Caco-2 (cell line): ENCODE results near the gene CNTNAP4. TPM values are rescaled to one million over a fixed set of nuclear protein-coding genes. Genes with fewer than 3 reads are reported as not detected.

Source experiments
- BruUV-seq: library from RNA; stranded (reverse); fragments of 400-500 nt; replicated peaks from 2 replicates; lab custom pipeline; 2021; lab: Mats Ljungman, UMichigan
- CTCF ChIA-PET: fragments of 300-600 bp; sonication (Branson Sonifier 250); formaldehyde crosslinking; loops from one replicate; lab custom pipeline; 2022; ENCODE audit warnings: antibody characterized with exemption; lab: Charles Lee
- POLR2A ChIA-PET: fragments of 300-600 bp; sonication (Branson Sonifier 250); formaldehyde crosslinking; loops from one replicate; lab custom pipeline; 2022; ENCODE audit warnings: antibody characterized with exemption; lab: Charles Lee
- DNase-seq, 2 experiments: peaks; one replicate each; pipeline versions ENCODE4 v3.0.0 to v3.0.0-alpha.2; 2020 to 2022
- H3K27me3 ChIP-seq: replicated peaks from 2 replicates; pipeline ENCODE4 v1.6.0; 2011; ENCODE audit warnings: low read length; ENCODE audit not compliant: control insufficient read depth, insufficient read depth
- H3K36me3 ChIP-seq: 2 replicates; pipeline ENCODE4 v1.5.1; 2011; ENCODE audit warnings: low read length; ENCODE audit not compliant: control insufficient read depth, insufficient read depth
- H3K4me1 ChIP-seq: fragments of 250-450 bp; sonication (Bioruptor Pico); 2 replicates; pipeline ENCODE4 v1.5.1; 2020; ENCODE audit warnings: mild to moderate bottlenecking
- H3K4me3 ChIP-seq: 2 replicates; pipeline ENCODE4 v1.5.1; 2011; ENCODE audit warnings: low read depth, mild to moderate bottlenecking, control low read depth, low read length
- H3K9me3 ChIP-seq: fragments of 250-450 bp; sonication (Bioruptor Pico); 2 replicates; pipeline ENCODE4 v1.5.1; 2020; ENCODE audit warnings: mild to moderate bottlenecking, moderate library complexity
- H3K27ac Mint-ChIP-seq: one replicate; pipeline ENCODE4 v1.8.0; 2022; ENCODE audit warnings: mixed read lengths; ENCODE audit not compliant: unreplicated experiment
- H3K27me3 Mint-ChIP-seq: one replicate; pipeline ENCODE4 v1.8.0; 2022; ENCODE audit warnings: mixed read lengths; ENCODE audit not compliant: insufficient read depth, unreplicated experiment
- H3K36me3 Mint-ChIP-seq: one replicate; pipeline ENCODE4 v1.8.0; 2022; ENCODE audit warnings: mild to moderate bottlenecking, mixed read lengths; ENCODE audit not compliant: insufficient read depth, unreplicated experiment
- H3K4me1 Mint-ChIP-seq: one replicate; pipeline ENCODE4 v1.8.0; 2022; ENCODE audit warnings: low read depth, mixed read lengths; ENCODE audit not compliant: unreplicated experiment
- H3K4me3 Mint-ChIP-seq: one replicate; pipeline ENCODE4 v1.8.0; 2022; ENCODE audit warnings: mild to moderate bottlenecking, moderate library complexity, mixed read lengths; ENCODE audit not compliant: unreplicated experiment
- H3K9me3 Mint-ChIP-seq: one replicate; pipeline ENCODE4 v1.8.0; 2022; ENCODE audit warnings: mixed read lengths; ENCODE audit not compliant: unreplicated experiment
- intact Hi-C: fragments of 100-400 bp; cut with micrococcal nuclease; formaldehyde crosslinking; loops from one replicate; pipeline ENCODE4 v1.10.0; 2022; ENCODE audit not compliant: unreplicated experiment
- total RNA-seq: library from RNA; stranded (reverse); gene quantifications from 2 replicates; pipeline ENCODE4 v1.2.3, GENCODE V29; 2022
- TF ChIP-seq, protein P1 (sequence below), 2 experiments: fragments of 200-600 bp in 1 of 2; IDR thresholded peaks; 1 replicate in 1 of 2; 2 replicates in 1 of 2; pipeline versions ENCODE4 v1.5.1 to v1.8.0; 2011 to 2022; ENCODE audit warnings: antibody characterized with exemption in 1 of 2, control low read depth in 1 of 2, inconsistent platforms in 1 of 2, low read depth in 1 of 2, low read length in 1 of 2, mild to moderate bottlenecking in 1 of 2, moderate library complexity in 1 of 2; ENCODE audit not compliant: insufficient read depth in 1 of 2, severe bottlenecking in 1 of 2, unreplicated experiment in 1 of 2

Gene CNTNAP4
- total RNA-seq, 1 experiment from 2014 or later: not detected

GRCh38 chr16:76241755-76242154 lies 35.4 kb upstream of the CNTNAP4 start:
- Histone ChIP-seq H3K27me3 (no peaks in the 10 kb centered on the region), H3K4me1 (no peaks in the 10 kb centered on the region), H3K36me3 (no peaks in the 10 kb centered on the region), H3K9me3 (no peaks in the 10 kb centered on the region), H3K4me3 (no peak overlapping the region)
- DNase-seq: no peak
- no peaks in the 10 kb centered on the region for H3K36me3 Mint-ChIP-seq
- POLR2A ChIA-PET: no interaction called here
- H3K27ac Mint-ChIP-seq: no peak overlapping the region
- no peaks in the 10 kb centered on the region for H3K4me1 Mint-ChIP-seq
- no peaks in the 10 kb centered on the region for H3K27me3 Mint-ChIP-seq
- no TSS peak for BruUV-seq
- intact Hi-C loops: no loop called here
- H3K4me3 Mint-ChIP-seq: no peak overlapping the region
- H3K9me3 Mint-ChIP-seq: no peaks in the 10 kb centered on the region
- TF ChIP-seq, protein P1, sequence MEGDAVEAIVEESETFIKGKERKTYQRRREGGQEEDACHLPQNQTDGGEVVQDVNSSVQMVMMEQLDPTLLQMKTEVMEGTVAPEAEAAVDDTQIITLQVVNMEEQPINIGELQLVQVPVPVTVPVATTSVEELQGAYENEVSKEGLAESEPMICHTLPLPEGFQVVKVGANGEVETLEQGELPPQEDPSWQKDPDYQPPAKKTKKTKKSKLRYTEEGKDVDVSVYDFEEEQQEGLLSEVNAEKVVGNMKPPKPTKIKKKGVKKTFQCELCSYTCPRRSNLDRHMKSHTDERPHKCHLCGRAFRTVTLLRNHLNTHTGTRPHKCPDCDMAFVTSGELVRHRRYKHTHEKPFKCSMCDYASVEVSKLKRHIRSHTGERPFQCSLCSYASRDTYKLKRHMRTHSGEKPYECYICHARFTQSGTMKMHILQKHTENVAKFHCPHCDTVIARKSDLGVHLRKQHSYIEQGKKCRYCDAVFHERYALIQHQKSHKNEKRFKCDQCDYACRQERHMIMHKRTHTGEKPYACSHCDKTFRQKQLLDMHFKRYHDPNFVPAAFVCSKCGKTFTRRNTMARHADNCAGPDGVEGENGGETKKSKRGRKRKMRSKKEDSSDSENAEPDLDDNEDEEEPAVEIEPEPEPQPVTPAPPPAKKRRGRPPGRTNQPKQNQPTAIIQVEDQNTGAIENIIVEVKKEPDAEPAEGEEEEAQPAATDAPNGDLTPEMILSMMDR (IDR thresholded peaks at IDR 0.05; ENCODE audit: insufficient read depth in 1 of 2, low read depth in 1 of 2, low read length in 1 of 2, severe bottlenecking in 1 of 2, unreplicated experiment in 1 of 2): no peak
- CTCF ChIA-PET: no interaction called here

- Mint-ChIP-seq H3K9me3 (peaks cover 7% of the 10 kb centered on the region), H3K27ac (no peak overlapping the region), H3K4me1 (no peaks in the 10 kb centered on the region), H3K4me3 (no peak overlapping the region), H3K36me3 (no peaks in the 10 kb centered on the region), H3K27me3 (no peaks in the 10 kb centered on the region)
- intact Hi-C loops: no loop called here
- no peak overlapping the region for H3K4me3 ChIP-seq
- DNase-seq: no peak
- no peaks in the 10 kb centered on the region for H3K4me1 ChIP-seq
- ChIA-PET POLR2A (no interaction called here), CTCF (no interaction called here)
- H3K9me3 ChIP-seq: no peaks in the 10 kb centered on the region
- no peaks in the 10 kb centered on the region for H3K36me3 ChIP-seq
- no TSS peak for BruUV-seq
- TF ChIP-seq, protein P1 (IDR thresholded peaks at IDR 0.05; ENCODE audit: insufficient read depth in 1 of 2, low read depth in 1 of 2, low read length in 1 of 2, severe bottlenecking in 1 of 2, unreplicated experiment in 1 of 2): no peak
- H3K27me3 ChIP-seq: no peaks in the 10 kb centered on the region
Observed at GRCh38 chr16:76243620-76244019, 33.6 kb upstream of the CNTNAP4 start.

DNA sequence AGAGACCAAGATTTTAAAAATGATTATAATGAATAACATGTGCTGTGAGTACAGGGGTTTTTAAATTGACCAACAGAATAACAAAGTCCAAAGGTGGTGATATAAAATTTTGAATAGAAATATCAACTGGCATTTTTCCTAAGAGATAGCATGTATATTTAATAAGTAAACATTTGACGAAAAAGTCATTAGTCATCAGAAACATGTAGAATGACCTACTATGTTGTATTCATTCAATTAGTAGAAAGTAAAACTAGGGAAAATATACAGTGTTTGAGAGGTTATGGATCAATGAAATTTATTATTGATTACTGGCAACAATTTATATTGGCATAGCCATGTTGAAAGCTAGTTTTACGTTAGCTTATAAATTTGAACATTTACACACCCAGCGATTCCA lies 30.6 kb upstream of the CNTNAP4 start:
- Mint-ChIP-seq H3K36me3 (no peaks in the 10 kb centered on the region), H3K27me3 (no peaks in the 10 kb centered on the region), H3K4me1 (no peaks in the 10 kb centered on the region), H3K9me3 (peaks cover 10% of the 10 kb centered on the region), H3K27ac (no peak overlapping the region), H3K4me3 (no peak overlapping the region)
- intact Hi-C loops: no loop called here
- CTCF ChIA-PET: no interaction called here
- H3K36me3 ChIP-seq: no peaks in the 10 kb centered on the region
- BruUV-seq: no TSS peak
- POLR2A ChIA-PET: no interaction called here
- H3K4me1 ChIP-seq: no peaks in the 10 kb centered on the region
- no peaks in the 10 kb centered on the region for H3K27me3 ChIP-seq
- DNase-seq: no peak
- no peak overlapping the region for H3K4me3 ChIP-seq
- TF ChIP-seq, protein P1 (IDR thresholded peaks at IDR 0.05; ENCODE audit: insufficient read depth in 1 of 2, low read depth in 1 of 2, low read length in 1 of 2, severe bottlenecking in 1 of 2, unreplicated experiment in 1 of 2): no peak
- H3K9me3 ChIP-seq: no peaks in the 10 kb centered on the region
